ENCODE results near the gene SRGAP2B. TPM values are rescaled to one million over a fixed set of nuclear protein-coding genes. Genes with fewer than 3 reads are reported as not detected.
"Not testable (repeated sequence)": the region's sequence is repeated elsewhere in the genome, so short reads cannot be mapped to it uniquely, and the experiment has no call there.

Gene SRGAP2B
- total RNA-seq, 2 donors from 2014 or later = 17.7 to 20.6 TPM

DNA sequence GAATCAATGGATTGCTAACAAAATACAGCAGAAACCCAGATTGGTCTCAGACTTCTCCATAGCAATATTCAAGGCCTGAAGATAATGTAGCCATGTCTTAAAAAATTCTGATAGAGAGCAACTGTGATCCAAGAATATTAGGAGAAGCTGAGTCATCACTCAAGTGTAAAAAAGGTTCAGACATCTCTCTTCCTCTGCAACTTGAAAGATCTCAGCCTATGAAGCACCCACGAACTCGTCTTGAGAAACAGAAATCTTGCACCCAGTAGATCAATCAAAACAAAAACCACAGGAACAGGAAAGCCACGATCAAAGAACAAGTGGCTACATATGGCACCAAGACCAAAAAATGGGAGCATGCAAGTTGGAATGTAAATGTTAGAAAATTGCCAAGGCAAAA lies 85.2 kb downstream of the SRGAP2B start:
- DNase-seq; intact Hi-C loops (cut with DNase I): not testable (repeated sequence)
- ATAC-seq = peak in 1 of 2 donors; percentile 68

DNA sequence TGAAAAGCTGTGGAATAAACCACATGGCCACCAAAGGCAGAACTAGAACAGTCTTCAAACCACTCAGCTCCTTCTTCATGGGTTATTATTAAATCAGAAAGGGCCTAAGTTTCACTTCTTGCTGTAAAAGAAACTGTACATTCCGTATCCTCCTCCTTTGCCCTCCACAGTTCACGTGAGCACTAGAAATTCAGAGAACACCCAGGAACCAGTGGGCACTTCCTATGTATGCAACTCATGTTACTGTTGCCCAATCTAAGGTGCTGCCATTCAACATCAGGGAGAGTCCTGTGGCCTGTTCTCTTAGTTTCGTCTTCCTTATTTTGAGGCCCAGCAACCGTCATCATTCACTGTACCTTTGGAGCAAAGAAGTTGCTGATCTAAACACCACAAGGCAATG lies 86.7 kb downstream of the SRGAP2B start:
- intact Hi-C loops (cut with DNase I); DNase-seq: not testable (repeated sequence)
- ATAC-seq = peak; percentile 47 to 71

DNA sequence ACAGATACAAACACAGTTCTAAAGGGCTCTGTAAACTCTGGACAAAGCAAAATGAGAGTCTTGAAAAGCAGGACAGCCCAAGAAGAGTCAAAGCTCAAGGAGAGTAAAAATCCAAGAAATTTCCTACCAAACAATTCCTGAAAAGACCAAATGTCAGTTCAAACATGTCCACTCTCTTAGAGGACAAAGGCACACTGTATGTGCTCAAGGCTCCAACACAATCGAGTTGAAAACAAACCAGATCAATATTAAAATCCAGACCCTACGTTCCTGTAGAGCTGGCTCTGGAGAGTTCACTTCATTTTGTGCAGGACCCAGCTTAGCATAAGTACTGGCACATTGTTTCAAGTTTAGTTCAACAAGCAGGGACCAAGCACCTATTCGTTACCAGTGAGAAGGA lies 90.0 kb downstream of the SRGAP2B start:
- intact Hi-C loops (cut with DNase I); ATAC-seq; DNase-seq: not testable (repeated sequence)

DNA sequence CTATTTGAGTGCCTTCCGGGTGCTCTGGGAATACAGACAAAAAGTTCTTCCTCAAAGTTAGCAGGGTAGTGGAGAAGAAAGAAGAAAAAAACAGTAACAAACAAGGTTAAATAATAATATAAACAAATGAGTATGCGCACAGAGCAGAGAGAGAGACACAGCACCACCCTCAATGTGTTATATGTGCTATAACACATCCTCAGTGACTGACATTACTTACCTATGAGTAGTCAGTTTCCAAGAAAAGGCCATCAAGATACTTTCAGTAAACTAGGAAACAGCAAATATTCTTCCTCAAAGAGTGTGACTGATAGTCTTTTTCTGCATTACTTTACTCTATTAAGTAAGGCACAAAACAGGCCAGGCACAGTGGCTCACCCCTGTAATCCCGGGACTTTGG lies 93.7 kb downstream of the SRGAP2B start:
- ATAC-seq; DNase-seq; intact Hi-C loops (cut with DNase I): not testable (repeated sequence)

DNA sequence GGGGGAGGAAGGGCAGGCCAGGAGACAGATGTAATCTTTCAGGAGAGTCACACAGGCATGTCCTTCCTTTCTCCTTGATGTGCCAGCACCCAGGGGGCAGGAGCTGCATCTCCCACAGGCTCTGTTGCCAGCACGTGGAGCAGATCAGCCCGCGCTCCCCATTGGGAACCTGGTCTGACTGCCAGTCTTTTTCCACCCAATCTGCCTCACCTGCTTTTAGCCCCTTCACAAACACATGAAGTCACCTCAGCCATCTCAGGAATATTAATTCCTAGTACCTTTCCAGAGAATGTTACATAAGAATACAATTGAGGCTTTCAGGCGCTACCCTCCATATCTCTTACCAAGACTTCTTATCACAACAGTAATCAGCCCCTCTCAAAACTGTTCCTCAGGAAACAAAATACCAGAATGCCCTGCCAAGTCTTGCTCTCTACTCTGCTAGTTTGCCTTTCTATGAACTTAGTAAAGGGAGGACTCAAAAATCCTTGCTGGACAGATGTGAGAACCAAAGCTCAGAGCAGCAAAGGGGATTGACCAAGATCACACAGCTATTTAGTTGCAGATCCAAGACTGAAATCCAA lies 94.3 kb downstream of the SRGAP2B start:
- intact Hi-C loops (cut with DNase I); DNase-seq: not testable (repeated sequence)
- peak in 1 of 2 donors; percentile 20 for ATAC-seq

DNA sequence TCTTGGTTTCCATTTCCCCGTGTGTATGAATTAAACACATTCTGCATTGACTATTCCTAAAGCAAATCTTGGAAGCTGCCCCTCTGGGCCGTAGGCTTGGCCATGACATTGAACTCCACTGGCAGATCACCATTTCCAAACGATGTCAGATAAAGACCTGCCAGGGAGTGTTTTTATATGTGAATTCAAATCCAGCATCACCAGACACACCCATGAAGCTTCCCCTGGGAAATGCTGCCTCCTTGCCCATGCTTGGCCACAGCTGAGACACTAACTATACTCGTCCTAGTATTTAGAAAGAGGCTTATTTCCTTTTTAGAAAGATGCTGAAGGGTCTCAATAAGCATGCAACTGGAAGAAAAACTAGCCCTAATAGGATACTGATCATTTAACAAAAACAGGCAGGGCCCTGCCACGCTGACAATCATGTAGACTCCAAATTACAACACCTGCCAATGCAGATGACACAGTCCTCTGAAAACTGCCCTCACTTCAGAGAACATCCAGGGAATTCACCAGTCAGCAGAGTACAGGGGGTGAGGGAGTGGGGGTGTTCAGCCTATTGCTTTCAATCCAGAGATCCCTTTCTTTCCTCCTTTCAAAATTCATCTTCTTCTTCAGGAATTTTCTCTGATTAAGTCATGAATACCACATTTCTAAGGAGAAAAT lies 94.9 kb downstream of the SRGAP2B start:
- intact Hi-C loops (cut with DNase I); DNase-seq: not testable (repeated sequence)
- ATAC-seq = peak in 1 of 2 donors; percentile 54

DNA sequence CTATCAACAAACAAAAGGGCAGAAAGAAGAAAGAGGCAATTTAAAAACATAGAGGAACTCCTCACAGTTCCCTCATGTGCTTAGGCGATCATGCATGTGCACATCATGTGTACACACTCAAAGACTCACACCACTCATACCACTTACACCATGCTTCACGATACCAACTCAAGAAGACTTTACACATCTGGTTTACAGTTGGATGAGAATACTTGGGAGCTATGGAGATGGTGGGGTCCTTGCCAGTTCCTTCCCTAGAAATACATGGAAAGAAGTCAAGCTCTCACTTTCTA lies 96.2 kb downstream of the SRGAP2B start:
- ATAC-seq; intact Hi-C loops (cut with DNase I); DNase-seq: not testable (repeated sequence)

DNA sequence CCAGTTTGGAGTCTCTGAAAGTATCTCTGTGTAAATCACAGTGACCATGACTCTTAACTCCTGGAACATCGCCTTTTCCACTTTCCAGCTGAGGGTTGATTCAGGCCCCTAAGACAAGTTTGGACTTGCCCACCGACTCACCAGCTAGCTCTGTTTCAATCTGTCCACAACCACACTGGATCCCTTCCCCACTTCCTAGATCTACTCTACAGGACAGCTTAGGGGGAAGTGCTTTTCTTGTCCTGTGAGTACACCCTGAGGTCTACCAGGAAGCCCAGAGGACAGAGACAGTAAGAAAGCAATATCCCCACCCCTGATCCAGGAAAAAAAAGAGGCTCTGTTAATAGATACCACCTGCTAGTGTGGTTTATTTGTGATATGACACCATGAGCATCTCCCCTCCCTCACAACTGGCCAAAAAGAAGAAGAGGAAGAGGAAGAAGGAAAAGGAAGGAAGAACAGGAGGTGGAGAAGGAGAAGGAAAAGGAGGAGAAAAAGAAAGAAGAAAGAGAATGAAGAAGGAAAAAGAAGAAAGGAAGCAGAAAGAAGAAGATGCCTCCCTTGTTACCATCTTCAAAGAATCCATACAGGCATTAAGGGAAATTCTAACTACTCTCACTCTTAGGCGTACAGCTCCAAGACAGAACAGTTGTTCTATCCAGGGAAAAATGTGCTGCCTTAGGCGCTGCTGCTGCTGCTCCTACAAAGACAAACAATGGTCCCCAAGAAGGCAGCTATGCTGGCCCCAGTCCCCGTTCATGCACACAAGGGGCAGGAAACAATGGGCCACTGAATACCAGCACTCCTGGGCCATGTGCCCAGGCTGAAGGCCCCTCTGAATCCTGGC lies 96.8 kb downstream of the SRGAP2B start:
- ATAC-seq; intact Hi-C loops (cut with DNase I): not testable (repeated sequence)

DNA sequence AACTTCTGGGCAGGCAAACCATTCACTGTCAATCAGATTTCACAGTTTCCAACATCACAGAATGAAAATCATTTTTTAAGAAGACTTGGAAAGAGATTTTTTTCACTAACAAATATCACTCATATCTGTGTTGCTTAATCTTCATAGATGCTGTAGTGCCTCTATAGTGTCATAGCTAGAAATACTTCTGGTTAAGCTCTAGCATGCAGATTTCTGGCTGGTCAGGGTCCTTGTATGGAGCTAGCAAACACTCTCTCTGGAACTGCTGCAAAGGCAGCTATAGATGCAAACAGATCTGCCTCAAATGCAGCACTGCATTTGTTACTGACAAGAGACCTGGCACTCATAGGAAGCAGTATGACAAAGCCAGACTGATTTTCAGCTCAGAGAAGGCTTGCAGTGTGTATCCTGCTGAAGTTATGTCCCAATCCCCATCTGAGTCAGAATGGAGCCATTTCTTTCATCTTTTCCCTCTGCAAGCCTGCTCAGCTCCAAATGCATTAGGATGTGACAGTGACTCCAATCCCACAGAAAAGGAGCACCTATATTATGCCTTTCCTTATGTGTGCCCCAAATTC lies 99.2 kb downstream of the SRGAP2B start:
- DNase-seq; intact Hi-C loops (cut with DNase I): not testable (repeated sequence)
- ATAC-seq = peak in 1 of 2 donors; percentile 41

More for the DNA sequence above, 96.8 kb downstream of the SRGAP2B start:
- not testable (repeated sequence) for DNase-seq

DNA sequence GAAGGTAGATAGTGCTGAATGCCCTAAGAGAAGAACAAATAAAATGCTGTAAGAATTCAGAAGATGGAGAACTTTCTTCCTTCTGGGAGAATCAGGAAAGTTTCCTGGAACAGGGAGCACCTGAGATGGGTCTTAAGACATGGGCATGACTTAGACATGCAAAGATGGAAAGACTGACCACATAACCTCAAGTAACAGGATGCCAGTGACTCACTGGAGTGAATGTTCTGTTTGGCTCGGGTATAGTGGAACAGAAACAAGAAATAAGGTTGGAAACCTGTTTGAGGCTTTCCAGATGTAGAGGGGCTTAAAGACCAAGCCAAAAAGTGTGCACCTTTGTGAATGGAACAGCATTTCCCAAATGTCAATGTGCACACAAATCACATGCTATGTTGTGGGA lies 102.2 kb downstream of the SRGAP2B start:
- DNase-seq; intact Hi-C loops (cut with DNase I): not testable (repeated sequence)
- peak in 1 of 2 donors; percentile 47 for ATAC-seq

DNA sequence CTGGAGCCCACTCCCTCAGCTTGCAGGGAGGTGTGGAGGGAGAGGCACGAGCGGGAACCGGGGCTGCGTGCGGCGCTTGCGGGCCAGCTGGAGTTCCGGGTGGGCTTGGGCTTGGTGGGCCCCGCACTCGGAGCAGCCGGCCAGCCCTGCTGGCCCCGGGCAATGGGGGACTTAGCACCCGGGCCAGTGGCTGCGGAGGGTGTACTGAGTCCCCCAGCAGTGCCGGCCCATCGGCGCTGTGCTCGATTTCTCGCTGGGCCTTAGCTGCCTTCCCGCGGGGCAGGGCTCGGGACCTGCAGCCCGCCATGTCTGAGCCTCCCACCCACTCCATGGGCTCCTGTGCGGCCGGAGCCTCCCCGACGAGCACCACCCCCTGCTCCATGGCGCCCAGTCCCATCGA lies 104.5 kb downstream of the SRGAP2B start:
- DNase-seq = not testable (repeated sequence)

DNA sequence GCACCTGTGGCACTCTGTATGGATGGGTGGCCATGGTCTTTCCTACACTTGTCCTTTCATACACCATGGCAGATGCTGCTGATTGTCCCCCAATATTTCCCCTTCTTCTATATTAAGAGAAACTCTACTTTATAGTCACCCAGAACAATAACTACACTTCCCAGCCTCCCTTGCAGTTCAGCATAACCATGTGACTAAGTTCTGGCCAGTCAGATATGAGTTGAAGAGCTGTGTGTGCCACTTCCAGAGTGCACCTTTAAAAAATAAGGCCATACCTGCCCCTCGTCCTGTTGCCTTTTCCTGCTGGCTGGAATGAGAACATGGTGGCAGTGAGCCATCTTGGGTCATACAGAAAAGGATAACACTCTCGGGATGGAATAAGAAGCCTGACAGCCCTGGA lies 108.0 kb downstream of the SRGAP2B start:
- intact Hi-C loops (cut with DNase I); DNase-seq: not testable (repeated sequence)
- peak; percentile 17 to 31 for ATAC-seq

More for the DNA sequence above, 104.5 kb downstream of the SRGAP2B start:
- intact Hi-C loops (cut with DNase I); ATAC-seq: not testable (repeated sequence)

DNA sequence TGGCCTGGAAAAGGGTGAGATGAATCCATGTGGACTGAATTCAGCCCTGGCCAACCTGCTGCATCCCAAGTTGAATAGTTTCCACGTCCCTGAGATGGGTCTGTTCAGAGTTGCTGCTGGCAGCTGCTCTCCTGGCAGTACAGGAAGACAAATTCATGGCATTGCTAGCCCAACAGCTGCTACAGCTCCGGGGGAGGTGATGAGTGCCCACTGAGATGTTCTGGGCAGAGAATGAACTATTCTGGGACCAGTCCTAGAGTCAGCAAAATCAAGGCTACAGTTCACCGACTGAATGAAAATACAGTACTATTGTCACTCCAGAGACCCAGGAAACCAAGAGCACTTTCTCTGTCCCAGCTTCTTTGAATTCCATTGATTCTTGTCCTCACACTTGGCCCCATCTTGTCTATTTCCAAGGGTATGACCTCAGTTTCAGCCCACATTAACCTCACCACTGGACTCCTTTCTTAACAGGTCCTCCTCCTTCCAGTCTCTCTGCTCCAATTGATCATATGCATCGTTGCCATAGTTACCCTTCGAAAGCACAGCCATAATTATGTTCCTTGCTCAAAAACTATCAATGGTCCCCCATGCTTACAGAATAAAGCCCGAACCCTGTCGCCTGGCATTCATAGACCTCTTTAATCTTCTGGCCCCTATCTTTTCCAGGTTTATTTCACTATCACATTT lies 108.8 kb downstream of the SRGAP2B start:
- peak; percentile 85 to 96 for ATAC-seq
- intact Hi-C loops (cut with DNase I); DNase-seq: not testable (repeated sequence)

DNA sequence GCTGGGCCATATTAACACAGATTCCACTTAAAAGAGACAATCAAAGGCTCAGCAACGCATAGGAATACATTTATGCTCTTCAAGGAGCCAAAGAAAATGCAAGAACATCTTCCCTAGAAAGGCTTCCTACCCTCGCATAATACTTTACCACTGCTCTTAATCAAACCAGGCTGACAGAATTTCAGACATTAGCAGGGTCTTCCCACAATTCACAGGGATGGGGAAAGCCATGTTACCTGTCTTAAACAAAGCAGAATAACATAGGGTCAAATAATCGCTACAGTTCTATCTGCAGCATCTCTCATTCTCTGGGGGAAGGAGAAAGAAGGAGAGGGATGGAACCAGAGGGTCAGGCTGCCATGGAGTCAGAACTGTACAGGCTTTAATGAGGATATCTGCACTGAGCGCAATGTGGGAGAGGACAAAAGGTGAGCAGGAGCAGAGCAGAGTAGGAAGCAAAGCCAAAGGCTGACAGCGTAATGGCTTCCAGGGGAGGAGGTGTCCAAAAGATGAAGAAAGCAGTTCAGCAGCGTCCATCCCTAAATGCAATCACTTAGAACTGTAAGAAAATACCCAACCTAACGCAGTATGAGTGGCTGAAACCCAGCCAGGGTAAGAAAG lies 109.5 kb downstream of the SRGAP2B start:
- intact Hi-C loops (cut with DNase I); DNase-seq: not testable (repeated sequence)
- peak in 1 of 2 donors; percentile 28 for ATAC-seq

DNA sequence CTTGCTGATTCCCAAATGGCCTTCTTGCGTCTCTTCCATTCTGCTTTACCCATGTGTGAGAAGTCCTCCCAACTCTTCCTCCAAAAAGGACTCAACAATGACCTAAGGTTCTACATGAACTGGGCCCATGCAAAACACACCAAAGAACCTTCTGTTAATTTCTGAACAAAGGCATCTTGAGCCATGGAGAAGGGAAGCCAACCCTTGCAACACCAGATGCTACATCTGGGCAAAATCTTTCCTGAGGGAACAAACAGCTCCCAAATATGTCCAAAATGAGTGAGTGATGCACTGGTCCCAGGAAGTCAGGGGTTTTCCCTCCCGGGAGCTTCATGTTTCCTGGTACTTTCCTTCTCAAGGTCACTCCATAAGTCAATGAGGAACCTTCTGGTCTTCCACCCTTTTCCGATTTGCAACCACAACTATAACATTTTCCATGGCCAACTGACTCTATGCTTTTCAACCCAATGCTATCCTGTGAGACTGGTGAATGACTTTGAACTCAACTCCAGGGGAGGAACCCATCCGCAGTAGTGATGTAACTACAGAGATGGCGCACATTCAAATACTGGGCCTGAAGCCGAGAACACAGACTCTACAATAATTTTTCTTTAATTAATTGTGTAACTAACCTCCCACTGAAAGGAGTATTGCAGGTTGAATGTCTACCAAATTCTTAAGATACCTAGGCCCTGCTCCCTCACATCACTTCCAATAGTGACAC lies 112.2 kb downstream of the SRGAP2B start:
- intact Hi-C loops (cut with DNase I); DNase-seq: not testable (repeated sequence)
- peak in 1 of 2 donors; percentile 52 for ATAC-seq

DNA sequence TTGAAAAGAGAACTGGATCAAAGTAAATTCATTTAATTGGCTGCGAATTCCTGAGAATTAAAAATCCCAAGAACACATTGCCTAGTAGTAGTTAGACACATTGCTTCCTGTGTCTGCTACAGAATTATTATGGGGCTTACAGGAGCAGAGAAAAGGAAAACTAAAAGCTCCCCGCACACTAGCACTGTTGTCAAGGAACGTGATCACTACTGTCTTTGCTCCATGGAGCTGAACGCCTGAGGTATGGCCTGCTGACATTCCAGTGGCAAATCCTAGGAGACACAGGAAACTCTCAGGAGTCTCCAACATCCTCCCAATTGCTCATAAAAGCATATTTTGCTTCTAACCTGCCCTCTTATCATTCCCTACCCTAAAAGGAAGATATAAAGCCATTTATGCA lies 114.0 kb downstream of the SRGAP2B start:
- intact Hi-C loops (cut with DNase I); DNase-seq; ATAC-seq: not testable (repeated sequence)

DNA sequence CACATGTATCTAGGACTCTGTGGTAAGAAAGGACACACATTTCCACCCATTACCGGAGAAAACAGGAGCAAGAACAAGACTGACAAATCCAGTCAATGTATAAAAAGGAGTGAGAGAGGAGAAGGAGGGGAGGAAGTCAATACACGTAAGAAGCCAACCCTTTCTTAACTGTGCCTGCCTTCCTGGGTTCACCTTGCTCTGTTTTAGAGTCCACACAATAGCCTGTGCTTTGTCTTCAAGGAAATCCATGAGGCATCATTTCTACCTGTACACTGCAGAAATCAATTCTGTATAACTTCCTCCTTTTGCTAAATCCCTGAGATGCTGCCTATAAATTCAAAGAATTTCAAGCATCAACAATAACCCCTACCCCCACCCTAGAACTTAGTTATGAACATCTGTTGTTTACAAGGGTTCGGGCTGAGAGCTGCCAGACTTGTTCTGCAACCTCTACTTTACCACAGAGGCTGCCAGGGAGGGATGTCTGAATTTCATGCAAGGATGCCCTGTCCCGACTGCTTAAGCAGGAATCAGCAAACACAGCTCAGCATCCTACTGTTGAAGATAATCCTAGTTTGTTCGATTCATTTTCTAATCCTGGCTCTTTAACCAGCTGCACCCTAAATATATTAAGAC lies 115.0 kb downstream of the SRGAP2B start:
- DNase-seq; ATAC-seq; intact Hi-C loops (cut with DNase I): not testable (repeated sequence)

Measured in left cardiac atrium (tissue), 4 donors.